ENCODE measurements around the gene HECA. TPM values are rescaled to one million over a fixed set of nuclear protein-coding genes. Genes with fewer than 3 reads are reported as not detected.

Gene HECA, protein sequence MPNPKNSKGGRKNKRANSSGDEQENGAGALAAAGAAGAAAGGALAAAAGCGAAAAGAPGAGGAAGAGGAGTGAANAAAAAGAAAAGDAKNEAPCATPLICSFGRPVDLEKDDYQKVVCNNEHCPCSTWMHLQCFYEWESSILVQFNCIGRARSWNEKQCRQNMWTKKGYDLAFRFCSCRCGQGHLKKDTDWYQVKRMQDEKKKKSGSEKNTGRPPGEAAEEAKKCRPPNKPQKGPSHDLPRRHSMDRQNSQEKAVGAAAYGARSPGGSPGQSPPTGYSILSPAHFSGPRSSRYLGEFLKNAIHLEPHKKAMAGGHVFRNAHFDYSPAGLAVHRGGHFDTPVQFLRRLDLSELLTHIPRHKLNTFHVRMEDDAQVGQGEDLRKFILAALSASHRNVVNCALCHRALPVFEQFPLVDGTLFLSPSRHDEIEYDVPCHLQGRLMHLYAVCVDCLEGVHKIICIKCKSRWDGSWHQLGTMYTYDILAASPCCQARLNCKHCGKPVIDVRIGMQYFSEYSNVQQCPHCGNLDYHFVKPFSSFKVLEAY
- total RNA-seq, result 11.9 and 15.9 TPM in 2 replicates

GRCh38 chr6:139134817-139135577 is at the start of gene HECA:
Gene HECA, plus strand, starts transcription at chr6:139135080. Its CDS starts 317 bp downstream, at chr6:139135397.

Other genes starting within 250 kb of the HECA start
- gene REPS1, start 146.8 kb upstream of the HECA start, total RNA-seq, result 15.7 and 19.3 TPM in 2 replicates
- 28.8 and 30.8 TPM in 2 replicates for gene ABRACL, start 106.3 kb upstream of the HECA start, total RNA-seq
- gene TXLNB, start 156.9 kb downstream of the HECA start, total RNA-seq, result 0.23 and 0.51 TPM in 2 replicates
- gene CITED2, start 239.6 kb downstream of the HECA start, total RNA-seq, result 164 and 232 TPM in 2 replicates